ENCODE results near the gene GLS.

The GLS gene

DNA sequence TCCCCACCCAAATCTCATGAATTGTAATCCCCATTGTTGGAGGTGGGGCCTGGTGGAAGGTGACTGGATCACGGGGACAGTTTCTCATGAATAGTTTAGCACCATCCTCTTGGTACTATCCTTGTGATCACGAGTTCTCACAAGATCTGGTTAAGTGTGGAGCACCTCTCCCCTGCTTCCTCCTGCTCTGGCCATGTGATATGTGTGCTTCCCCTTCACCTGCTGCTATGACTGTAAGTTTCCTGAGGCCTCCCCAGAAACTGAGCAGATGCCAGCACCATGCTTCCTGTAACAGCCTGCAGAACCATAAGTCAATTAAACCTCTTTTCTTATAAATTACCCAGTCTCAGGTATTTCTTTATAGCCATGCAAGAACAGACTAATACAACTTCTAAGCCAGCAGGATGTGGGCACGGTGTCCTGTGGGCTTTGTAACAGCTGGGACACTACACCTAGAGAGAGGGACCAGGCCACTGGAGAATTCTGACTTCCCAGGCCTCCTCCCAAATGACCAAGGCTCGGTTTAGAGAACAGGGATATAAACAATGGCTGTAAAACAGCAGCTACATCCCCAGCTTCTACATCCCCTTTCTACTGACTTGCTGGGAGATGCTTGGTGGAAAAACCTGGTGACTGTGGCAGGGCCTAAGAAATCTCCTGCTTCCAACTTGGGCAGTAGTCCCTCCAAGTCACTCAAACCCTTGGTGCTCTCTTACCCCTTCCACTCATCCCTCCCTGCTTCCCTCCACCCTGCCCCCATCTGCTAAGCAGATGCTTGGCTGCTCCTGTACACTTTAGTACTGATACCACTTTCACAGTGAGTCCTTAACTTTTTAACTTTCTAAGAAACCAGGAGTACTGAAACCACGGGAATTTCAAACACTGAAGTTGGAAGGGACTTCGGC, 123.0 kb downstream of the GLS start:
- TF ChIP-seq, protein P1, sequence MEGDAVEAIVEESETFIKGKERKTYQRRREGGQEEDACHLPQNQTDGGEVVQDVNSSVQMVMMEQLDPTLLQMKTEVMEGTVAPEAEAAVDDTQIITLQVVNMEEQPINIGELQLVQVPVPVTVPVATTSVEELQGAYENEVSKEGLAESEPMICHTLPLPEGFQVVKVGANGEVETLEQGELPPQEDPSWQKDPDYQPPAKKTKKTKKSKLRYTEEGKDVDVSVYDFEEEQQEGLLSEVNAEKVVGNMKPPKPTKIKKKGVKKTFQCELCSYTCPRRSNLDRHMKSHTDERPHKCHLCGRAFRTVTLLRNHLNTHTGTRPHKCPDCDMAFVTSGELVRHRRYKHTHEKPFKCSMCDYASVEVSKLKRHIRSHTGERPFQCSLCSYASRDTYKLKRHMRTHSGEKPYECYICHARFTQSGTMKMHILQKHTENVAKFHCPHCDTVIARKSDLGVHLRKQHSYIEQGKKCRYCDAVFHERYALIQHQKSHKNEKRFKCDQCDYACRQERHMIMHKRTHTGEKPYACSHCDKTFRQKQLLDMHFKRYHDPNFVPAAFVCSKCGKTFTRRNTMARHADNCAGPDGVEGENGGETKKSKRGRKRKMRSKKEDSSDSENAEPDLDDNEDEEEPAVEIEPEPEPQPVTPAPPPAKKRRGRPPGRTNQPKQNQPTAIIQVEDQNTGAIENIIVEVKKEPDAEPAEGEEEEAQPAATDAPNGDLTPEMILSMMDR (IDR thresholded peaks at IDR 0.05) = no peak
- TF ChIP-seq ZFX (IDR thresholded peaks at IDR 0.05; ENCODE audit: borderline replicate concordance) = no peak
- H3K27ac ChIP-seq = no peak overlapping the region

DNA sequence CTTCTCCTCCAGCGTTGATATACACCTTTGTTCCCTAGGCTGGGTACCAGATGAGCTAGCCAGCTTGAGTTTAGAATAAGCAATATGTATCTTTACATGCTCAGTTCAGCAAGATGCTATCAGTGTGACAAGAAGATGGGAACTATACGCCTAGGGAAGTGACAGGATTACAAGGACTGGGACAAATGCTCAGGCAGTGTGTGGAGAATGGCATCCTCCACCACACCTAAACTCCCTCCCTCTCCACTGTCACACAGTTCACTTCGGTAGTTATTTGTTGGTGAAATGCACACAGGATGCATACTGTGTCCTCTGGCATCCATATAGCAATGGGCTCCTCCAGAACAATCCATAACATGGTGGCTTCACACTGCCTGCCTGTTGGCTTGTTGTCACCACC, 125.7 kb downstream of the GLS start:
- no peak overlapping the region for H3K27ac ChIP-seq
- TF ChIP-seq, protein P1 (IDR thresholded peaks at IDR 0.05) = no peak
- no peak for TF ChIP-seq ZFX (IDR thresholded peaks at IDR 0.05; ENCODE audit: borderline replicate concordance)

DNA sequence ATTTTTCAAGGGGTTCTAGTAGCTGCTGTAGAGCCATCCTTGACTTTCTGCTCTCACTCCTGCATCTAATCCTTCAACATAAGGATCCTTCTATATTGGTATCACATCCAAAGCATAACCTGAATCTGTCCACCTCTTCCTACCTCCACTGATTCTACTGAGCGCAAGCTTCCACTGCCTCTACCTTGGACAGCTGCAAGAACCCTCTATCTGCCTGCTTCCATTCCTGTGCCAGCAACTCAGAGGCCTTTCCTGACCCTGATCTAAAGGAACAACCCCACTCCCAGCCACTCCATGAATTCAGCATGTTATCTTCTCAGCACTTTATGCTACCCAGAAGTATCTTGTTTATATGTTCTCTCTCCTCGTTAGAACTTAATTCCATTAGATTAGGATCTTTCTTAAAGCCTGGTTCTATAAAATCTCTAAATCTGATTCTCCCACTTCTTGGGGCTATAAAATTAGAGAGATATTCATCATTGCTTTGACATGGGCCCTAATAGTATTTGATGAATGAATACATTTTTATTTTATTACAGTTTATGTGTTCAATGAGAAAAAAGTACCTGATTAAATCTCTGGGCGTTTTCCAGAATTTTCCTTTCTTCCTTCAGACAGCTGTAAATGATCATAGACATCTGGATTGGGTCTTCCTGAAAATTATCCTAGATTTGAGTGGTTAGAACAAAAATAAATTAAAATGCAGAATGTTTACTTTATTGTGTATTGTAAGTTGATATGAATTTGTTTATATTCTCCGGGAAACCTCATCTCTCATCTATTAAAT, 126.6 kb downstream of the GLS start:
- TF ChIP-seq ZFX (IDR thresholded peaks at IDR 0.05; ENCODE audit: borderline replicate concordance) = no peak
- H3K27ac ChIP-seq = no peak overlapping the region

DNA sequence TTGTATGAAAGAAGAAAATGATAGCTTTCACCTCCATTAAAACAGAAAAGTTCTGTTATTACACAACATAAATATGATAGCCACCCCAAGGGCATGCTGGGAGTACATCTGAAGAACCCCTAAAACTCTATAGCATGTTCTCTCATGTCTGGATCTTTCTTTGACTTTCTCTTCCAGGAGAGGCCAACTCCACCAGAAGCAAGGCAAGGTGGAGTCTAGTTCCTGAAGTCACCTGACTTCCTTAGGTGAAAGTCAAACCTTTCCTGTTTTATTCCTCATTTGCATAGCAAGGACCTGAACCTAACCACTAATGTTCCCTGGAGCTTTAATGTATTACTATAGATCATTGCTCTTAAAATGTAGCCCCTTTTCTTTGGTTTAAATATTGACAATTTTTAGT, 127.7 kb downstream of the GLS start:
- TF ChIP-seq, protein P1 (IDR thresholded peaks at IDR 0.05) = no peak
- no peak for TF ChIP-seq ZFX (IDR thresholded peaks at IDR 0.05; ENCODE audit: borderline replicate concordance)
- no peak overlapping the region for H3K27ac ChIP-seq

DNA sequence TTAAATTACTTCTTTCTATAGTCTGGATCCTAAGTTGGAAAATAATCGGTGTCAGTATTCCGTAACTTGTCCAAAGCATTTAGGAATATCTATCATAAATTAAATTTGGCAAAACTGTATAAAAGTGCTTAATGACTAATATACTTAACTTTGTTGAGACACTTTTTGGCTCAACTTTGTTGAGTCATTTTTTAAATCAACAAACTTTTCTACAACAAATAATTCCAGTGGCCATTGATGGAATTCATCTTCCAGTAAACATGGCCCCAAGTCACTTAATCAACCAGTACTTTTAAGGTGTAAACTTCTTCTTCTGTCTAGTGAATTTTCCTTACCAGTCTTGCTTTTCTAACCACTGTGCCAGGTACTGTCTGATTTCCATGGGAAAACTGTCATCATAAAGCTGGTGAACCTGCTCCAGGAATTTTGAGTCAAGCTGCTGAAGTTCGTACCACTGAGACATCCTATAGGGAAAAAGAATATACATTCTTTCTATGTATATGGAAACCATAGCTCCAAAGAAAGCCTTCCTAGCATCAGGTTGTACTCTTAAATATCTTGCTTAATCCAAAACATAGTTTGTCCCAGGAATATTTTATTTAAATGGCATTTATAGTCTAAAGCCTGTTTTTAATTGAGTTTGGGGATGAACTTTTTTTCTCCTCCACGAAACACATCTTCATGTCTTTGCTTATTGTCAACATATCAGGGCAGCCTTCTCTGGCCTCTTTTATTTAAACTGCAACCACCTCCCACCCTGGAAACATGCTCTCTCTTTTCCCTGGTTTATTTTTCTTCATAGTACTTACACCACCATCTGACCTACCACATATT, 129.1 kb downstream of the GLS start:
- TF ChIP-seq, protein P1 (IDR thresholded peaks at IDR 0.05) = no peak
- TF ChIP-seq ZFX (IDR thresholded peaks at IDR 0.05; ENCODE audit: borderline replicate concordance) = no peak
- H3K27ac ChIP-seq = no peak overlapping the region

DNA sequence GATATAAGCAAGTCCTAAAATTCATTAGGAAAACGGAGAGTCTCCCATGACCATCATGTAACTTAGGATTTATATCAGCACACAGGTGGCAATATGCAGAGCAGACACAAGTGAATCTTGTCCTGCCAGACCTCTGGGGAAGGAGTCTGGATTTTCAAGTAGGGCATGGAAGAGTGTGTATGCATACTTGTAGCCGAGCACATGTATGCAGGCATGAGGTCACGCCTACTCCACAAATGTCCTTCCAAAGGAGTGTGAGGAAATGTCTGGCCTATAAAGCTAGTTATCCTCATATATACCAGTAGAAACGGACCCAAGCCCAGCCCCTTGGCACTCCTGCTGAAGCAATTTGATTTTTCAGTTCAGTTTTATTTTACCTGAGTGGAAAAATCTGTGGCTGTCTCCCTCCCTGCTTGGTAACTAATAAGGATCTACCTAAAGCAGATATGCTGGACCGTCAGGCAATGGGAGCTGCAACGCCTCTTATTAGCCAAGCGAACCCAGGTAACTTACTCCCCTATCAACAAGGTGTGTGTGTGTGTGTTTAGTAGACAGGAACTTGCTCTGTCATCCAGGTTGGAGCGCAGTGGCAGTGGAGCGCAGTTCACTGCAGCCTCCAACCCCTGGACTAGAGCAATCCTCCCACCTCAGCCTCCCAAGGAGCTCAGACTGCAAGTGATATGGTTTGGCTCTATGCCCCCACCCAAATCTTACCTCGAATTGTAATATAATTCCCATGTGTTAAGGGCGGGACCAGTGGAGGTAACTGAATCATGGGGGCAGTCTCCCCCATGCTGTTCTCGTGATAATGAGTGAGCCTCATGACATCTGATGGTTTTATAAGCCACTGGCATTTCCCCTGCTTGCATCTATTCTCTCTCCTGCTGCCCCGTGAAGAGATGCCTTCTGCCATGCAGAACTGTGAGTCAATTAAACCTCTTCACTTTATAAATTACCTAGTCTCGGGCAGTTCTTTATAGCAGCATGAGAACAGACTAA, 130.6 kb downstream of the GLS start:
- no peak for TF ChIP-seq ZFX (IDR thresholded peaks at IDR 0.05; ENCODE audit: borderline replicate concordance)
- TF ChIP-seq, protein P1 (IDR thresholded peaks at IDR 0.05) = no peak
- H3K27ac ChIP-seq = no peak overlapping the region

Measured in 22Rv1 (cell line).